ENCODE results near the gene KNOP1. TPM values are rescaled to one million over a fixed set of nuclear protein-coding genes. Genes with fewer than 3 reads are reported as not detected.

Gene KNOP1
- total RNA-seq, 1 donor, result 10.1 TPM

DNA sequence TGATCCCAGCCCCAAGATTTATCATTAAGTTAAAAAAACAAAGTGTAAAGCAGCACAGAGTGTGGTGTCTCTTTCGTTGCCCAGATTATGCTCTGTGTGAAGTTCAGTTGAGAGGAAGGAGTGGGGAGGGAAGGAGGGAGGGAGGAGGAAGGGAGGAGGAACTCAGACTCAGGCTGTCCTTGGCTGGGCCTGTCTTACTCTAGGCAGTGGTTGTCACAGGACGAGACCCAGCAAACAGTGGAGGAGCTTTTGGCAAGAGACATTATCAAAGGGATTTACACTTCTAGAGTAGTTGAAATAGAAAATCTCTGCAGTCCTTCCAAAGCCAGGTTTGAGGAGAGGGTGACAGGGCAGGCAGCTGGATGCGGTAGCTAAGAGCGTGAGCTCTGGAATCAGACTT is 27.8 kb downstream of the KNOP1 start:
- Histone ChIP-seq H3K36me3 (ENCODE audit: insufficient read depth, low read length) (peaks cover 29% of the 10 kb centered on the region), H3K27me3 (ENCODE audit: insufficient read depth, low read length) (no peaks in the 10 kb centered on the region), H3K4me2 (ENCODE audit: insufficient read depth, low read length) (no peak overlapping the region), H4K20me1 (ENCODE audit: insufficient read depth, low read length) (no peaks in the 10 kb centered on the region), H3K4me3 (ENCODE audit: insufficient read depth, low read length) (no peak overlapping the region), H3K4me1 (ENCODE audit: insufficient read depth, low read length) (no peaks in the 10 kb centered on the region), H3K79me2 (ENCODE audit: insufficient read depth, low read length) (no peaks in the 10 kb centered on the region), H2AFZ (ENCODE audit: low read length) (no peak overlapping the region), H3K9me3 (ENCODE audit: low read depth, low read length) (no peaks in the 10 kb centered on the region), H3K27ac (ENCODE audit: low read depth, low read length) (no peak overlapping the region)
- TF ChIP-seq, protein P1, sequence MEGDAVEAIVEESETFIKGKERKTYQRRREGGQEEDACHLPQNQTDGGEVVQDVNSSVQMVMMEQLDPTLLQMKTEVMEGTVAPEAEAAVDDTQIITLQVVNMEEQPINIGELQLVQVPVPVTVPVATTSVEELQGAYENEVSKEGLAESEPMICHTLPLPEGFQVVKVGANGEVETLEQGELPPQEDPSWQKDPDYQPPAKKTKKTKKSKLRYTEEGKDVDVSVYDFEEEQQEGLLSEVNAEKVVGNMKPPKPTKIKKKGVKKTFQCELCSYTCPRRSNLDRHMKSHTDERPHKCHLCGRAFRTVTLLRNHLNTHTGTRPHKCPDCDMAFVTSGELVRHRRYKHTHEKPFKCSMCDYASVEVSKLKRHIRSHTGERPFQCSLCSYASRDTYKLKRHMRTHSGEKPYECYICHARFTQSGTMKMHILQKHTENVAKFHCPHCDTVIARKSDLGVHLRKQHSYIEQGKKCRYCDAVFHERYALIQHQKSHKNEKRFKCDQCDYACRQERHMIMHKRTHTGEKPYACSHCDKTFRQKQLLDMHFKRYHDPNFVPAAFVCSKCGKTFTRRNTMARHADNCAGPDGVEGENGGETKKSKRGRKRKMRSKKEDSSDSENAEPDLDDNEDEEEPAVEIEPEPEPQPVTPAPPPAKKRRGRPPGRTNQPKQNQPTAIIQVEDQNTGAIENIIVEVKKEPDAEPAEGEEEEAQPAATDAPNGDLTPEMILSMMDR (IDR thresholded peaks at IDR 0.05; ENCODE audit: extremely low read depth, low read depth, low read length), result no peak
- DNase-seq (ENCODE audit: insufficient read length, low spot score, missing footprints), result no peak

DNA sequence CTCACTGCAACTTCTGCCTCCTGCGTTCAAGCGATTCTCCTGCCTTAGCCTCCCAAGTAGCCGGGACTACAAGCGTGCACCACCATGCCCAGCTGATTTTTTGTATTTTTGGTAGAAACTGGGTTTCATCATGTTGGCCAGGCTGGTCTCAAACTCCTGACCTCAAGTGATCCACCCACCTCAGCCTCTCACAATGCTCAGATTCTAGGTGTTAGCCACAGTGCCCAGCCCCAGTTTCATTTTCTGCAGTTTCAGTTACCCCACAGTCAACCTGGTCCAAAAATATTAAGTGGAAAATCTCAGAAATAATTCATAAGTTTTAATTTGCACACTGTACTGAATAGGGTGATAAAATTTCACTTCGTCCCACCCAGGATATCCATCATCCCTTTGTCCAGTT is 28.7 kb downstream of the KNOP1 start:
- TF ChIP-seq, protein P1 (IDR thresholded peaks at IDR 0.05; ENCODE audit: extremely low read depth, low read depth, low read length), result no peak
- no peak overlapping the region for H3K4me2 ChIP-seq (ENCODE audit: insufficient read depth, low read length)
- no peak overlapping the region for H2AFZ ChIP-seq (ENCODE audit: low read length)
- no peak overlapping the region for H3K4me3 ChIP-seq (ENCODE audit: insufficient read depth, low read length)
- no peaks in the 10 kb centered on the region for H3K9me3 ChIP-seq (ENCODE audit: low read depth, low read length)
- H3K27ac ChIP-seq (ENCODE audit: low read depth, low read length), result no peak overlapping the region
- H3K27me3 ChIP-seq (ENCODE audit: insufficient read depth, low read length), result no peaks in the 10 kb centered on the region
- DNase-seq (ENCODE audit: insufficient read length, low spot score, missing footprints), result no peak
- H4K20me1 ChIP-seq (ENCODE audit: insufficient read depth, low read length), result no peaks in the 10 kb centered on the region
- no peaks in the 10 kb centered on the region for H3K79me2 ChIP-seq (ENCODE audit: insufficient read depth, low read length)
- H3K4me1 ChIP-seq (ENCODE audit: insufficient read depth, low read length), result no peaks in the 10 kb centered on the region
- H3K36me3 ChIP-seq (ENCODE audit: insufficient read depth, low read length), result peaks cover 33% of the 10 kb centered on the region

DNA sequence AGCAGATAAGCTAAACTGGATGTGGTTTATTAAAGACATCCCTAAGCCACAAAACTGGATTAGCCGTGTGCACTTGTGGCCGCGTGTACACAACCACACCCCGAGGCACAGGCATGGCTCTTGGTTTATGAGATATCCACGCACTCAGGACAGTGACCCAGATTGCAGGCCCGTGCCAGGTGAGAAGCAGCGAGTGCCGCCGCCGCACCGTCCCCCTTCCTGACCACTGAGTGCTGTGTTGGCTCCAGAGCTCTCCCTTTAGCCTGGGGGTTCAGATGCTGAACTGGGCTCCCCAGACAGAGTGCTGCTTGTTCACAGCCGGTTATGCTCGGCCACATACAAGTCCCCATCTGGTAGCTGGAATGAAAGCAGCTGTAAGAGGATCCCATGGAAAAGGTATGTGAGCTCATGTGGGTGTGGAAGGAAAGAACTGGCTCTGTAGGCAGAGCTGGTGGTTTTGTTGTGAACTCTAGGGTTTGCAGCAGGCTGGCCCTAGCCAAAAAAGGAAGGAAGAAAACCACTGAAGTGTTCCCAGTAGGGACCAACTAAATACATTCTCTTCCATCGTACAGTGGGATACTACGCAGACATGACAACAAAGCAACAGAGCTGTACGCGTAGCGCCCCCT is 29.5 kb downstream of the KNOP1 start:
- DNase-seq (ENCODE audit: insufficient read length, low spot score, missing footprints), result no peak
- Histone ChIP-seq H3K4me3 (ENCODE audit: insufficient read depth, low read length) (no peak overlapping the region), H3K9me3 (ENCODE audit: low read depth, low read length) (no peaks in the 10 kb centered on the region), H3K4me2 (ENCODE audit: insufficient read depth, low read length) (no peak overlapping the region), H3K4me1 (ENCODE audit: insufficient read depth, low read length) (no peaks in the 10 kb centered on the region), H3K27me3 (ENCODE audit: insufficient read depth, low read length) (no peaks in the 10 kb centered on the region), H3K36me3 (ENCODE audit: insufficient read depth, low read length) (peaks cover 42% of the 10 kb centered on the region), H4K20me1 (ENCODE audit: insufficient read depth, low read length) (no peaks in the 10 kb centered on the region), H3K79me2 (ENCODE audit: insufficient read depth, low read length) (no peaks in the 10 kb centered on the region), H2AFZ (ENCODE audit: low read length) (no peak overlapping the region), H3K27ac (ENCODE audit: low read depth, low read length) (no peak overlapping the region)
- TF ChIP-seq, protein P1 (IDR thresholded peaks at IDR 0.05; ENCODE audit: extremely low read depth, low read depth, low read length), result no peak

DNA sequence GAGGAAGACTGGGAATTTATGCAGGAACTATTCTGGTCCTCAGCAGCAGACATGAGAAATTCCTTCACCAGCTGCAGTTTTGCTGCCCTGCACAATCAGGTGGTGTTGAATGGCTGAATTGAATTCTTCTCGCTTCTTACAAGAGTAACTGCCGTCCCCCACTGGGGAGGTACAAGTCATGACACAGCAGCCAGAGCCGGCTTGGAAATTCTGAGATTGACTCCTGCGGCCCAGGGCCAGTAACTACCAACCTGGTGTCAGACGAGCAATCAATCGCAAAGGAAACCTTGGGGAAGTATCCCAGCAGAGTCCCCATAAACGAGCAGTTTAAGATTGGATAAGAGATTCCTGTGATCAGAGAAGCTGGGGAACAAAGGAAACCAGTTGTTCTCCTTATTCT is 30.7 kb downstream of the KNOP1 start:
- no peaks in the 10 kb centered on the region for H3K27me3 ChIP-seq (ENCODE audit: insufficient read depth, low read length)
- no peaks in the 10 kb centered on the region for H3K79me2 ChIP-seq (ENCODE audit: insufficient read depth, low read length)
- peaks cover 50% of the 10 kb centered on the region for H3K36me3 ChIP-seq (ENCODE audit: insufficient read depth, low read length)
- DNase-seq (ENCODE audit: insufficient read length, low spot score, missing footprints), result no peak
- no peak overlapping the region for H3K4me2 ChIP-seq (ENCODE audit: insufficient read depth, low read length)
- no peaks in the 10 kb centered on the region for H3K4me1 ChIP-seq (ENCODE audit: insufficient read depth, low read length)
- no peak overlapping the region for H2AFZ ChIP-seq (ENCODE audit: low read length)
- H4K20me1 ChIP-seq (ENCODE audit: insufficient read depth, low read length), result no peaks in the 10 kb centered on the region
- no peaks in the 10 kb centered on the region for H3K9me3 ChIP-seq (ENCODE audit: low read depth, low read length)
- no peak overlapping the region for H3K4me3 ChIP-seq (ENCODE audit: insufficient read depth, low read length)
- no peak overlapping the region for H3K27ac ChIP-seq (ENCODE audit: low read depth, low read length)
- TF ChIP-seq, protein P1 (IDR thresholded peaks at IDR 0.05; ENCODE audit: extremely low read depth, low read depth, low read length), result no peak

Data from osteoblast (primary cell).